ENCODE results near the gene SFRP5. TPM values are rescaled to one million over a fixed set of nuclear protein-coding genes. Genes with fewer than 3 reads are reported as not detected.

SFRP5 gene
- total RNA-seq, 1 experiment from 2014 or later = not detected

- Histone ChIP-seq H3K9me2 (ENCODE audit: insufficient read depth) (no peaks in the 10 kb centered on the region), H3K27me3 (ENCODE audit: insufficient read depth, low read length) (no peaks in the 10 kb centered on the region), H3K79me2 (ENCODE audit: insufficient read depth, low read length) (no peaks in the 10 kb centered on the region), H3K4me3 (replicated peaks in 1 of 2; ENCODE audit: low read depth in 1 of 2, low read length in 2 of 2) (no peak overlapping the region), H2AFZ (ENCODE audit: low read depth, low read length, poor library complexity, severe bottlenecking) (no peak overlapping the region), H3K4me2 (ENCODE audit: low read length) (no peak overlapping the region), H3K36me3 (ENCODE audit: control insufficient read depth in 1 of 2, insufficient read depth in 2 of 2, low read length in 2 of 2) (no peaks in the 10 kb centered on the region), H3K4me1 (ENCODE audit: control insufficient read depth in 1 of 2, insufficient read depth in 2 of 2, low read length in 2 of 2) (no peaks in the 10 kb centered on the region), H3K9me3 (ENCODE audit: control insufficient read depth in 1 of 2, insufficient read depth in 1 of 2, low read depth in 1 of 2, low read length in 2 of 2) (no peaks in the 10 kb centered on the region), H3K27ac (ENCODE audit: low read depth, low read length) (no peak overlapping the region), H3K9ac (ENCODE audit: low read length) (no peak overlapping the region), H4K20me1 (ENCODE audit: insufficient read depth) (no peaks in the 10 kb centered on the region)
- ChIA-PET RAD21 (ENCODE audit: low non-redundant PET in 1 of 2, low total read pairs in 2 of 2, uncharacterized antibody in 2 of 2, unreplicated experiment in 2 of 2) (interaction anchor here (0.8 to 1.4 kb wide), 2 partner anchors 77 to 78 kb away, joined by 4 to 5 read pairs; no protein-coding TSS in a partner anchor), CTCF (interaction anchor here (0.6 to 8.2 kb wide), 11 partner anchors 9 to 252 kb away, joined by 3 to 51 read pairs (median 3); partner anchors contain the start of gene GOLGA7B), POLR2A (no interaction called here)
- TF ChIP-seq RAD21 (IDR thresholded peaks at IDR 0.05; ENCODE audit: low read depth) (peak; percentile 98), SRF (IDR thresholded peaks at IDR 0.05; ENCODE audit: low read depth) (no peak), MAX (IDR thresholded peaks at IDR 0.05) (no peak), CTCF (IDR thresholded peaks at IDR 0.05 in 2 of 3, conservative IDR thresholded peaks at IDR 0.05 in 1 of 3; ENCODE audit: borderline replicate concordance in 1 of 3, insufficient read depth in 1 of 3, low read depth in 2 of 3, low read length in 2 of 3) (peak; percentile 94 to 96 (median 94)), JUND (IDR thresholded peaks at IDR 0.05) (no peak), FOSL1 (IDR thresholded peaks at IDR 0.05; ENCODE audit: low read depth) (no peak), ZNF274 (IDR thresholded peaks at IDR 0.05; ENCODE audit: low read depth, low read length) (no peak), CBX3 (IDR thresholded peaks at IDR 0.05; ENCODE audit: low read depth) (no peak), ATF3 (IDR thresholded peaks at IDR 0.05) (no peak), REST (IDR thresholded peaks at IDR 0.05; ENCODE audit: low read depth) (no peak), CEBPB (IDR thresholded peaks at IDR 0.05; ENCODE audit: low read depth) (no peak)
- no TSS peak for BruUV-seq (replicated peaks)
- intact Hi-C loops (cut with micrococcal nuclease) = loop anchor here (1.0 to 2.0 kb wide), 2 partner anchors 77 to 237 kb away; no protein-coding TSS in a partner anchor
- DNase-seq (ENCODE audit: low read depth, low spot score) = peak; percentile 38
- peak; percentile 94 for ATAC-seq
Observed at GRCh38 chr10:97791824-97792721, 20.3 kb upstream of the SFRP5 start.

Data from HCT116 (cell line).